ENCODE data around the gene LGI4. TPM values are rescaled to one million over a fixed set of nuclear protein-coding genes. Genes with fewer than 3 reads are reported as not detected.
A peak's percentile ranks its signal among the peaks of the same experiment; 100 is the strongest.

The LGI4 gene
- 0.34 TPM for polyA plus RNA-seq (2013, experiment 1 of 2)
- 0.49 TPM for polyA plus RNA-seq (2013, experiment 2 of 2)

DNA sequence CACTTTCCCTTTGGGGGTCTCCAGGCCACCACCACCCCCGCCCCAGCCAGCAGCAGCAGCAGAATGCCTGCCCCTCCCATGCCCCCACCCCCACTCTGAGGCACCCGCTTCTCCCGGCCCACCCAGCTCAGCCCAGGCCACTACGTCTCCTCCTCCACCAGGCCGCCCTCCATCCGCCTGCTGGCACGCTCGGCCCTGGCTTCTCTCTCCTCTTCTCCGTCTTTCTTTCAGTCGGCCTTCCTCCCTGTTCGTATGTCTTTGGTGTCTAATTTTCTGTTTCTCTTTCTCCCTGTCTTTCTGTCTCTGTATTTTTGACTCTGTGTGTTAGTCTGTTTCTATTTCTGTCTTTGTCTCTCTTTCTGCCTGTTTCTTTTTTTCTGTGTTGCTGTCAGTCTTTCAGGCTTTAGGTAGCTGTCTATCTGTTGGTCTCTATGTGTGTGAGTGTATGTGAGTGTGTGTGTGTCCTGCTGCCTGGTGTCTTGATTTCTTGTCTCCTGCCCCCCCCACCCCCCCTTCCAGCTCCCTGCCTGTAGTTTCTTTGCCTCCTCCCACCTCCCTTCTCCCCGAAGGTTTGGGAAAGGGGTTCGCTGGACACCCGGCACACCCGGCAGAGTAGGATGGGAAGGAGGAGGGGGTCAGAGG is at the start of gene LGI4:
Gene LGI4, minus strand, starts transcription at position 459 of the 642 bp plus-strand sequence. Its CDS starts 379 bp downstream, at position 80.
- Histone ChIP-seq H2BK15ac (replicated peaks; ENCODE audit: low read depth) (no peak within 1 kb of the TSS), H3K4ac (ENCODE audit: low read depth, low read length) (peak within 1 kb of the TSS; percentile 40), H2BK5ac (ENCODE audit: low read length) (no peak within 1 kb of the TSS), H3K36me3 (ENCODE audit: control insufficient read depth, insufficient read depth, low read length) (no peaks in the 10 kb centered on the region), H3K4me2 (ENCODE audit: low read length) (peak within 1 kb of the TSS; percentile 15), H3K79me2 (ENCODE audit: control insufficient read depth, insufficient read depth, low read length) (no peaks in the 10 kb centered on the region), H3K56ac (ENCODE audit: low read length) (peak within 1 kb of the TSS; percentile 59), H3K9ac (ENCODE audit: low read length) (peak within 1 kb of the TSS; percentile 18), H3K27me3 (ENCODE audit: insufficient read depth, low read length, poor library complexity) (no peaks in the 10 kb centered on the region), H3K4me1 (ENCODE audit: control insufficient read depth, low read depth, low read length) (no peaks in the 10 kb centered on the region), H4K8ac (ENCODE audit: low read depth, low read length) (no peak within 1 kb of the TSS), H4K5ac (ENCODE audit: low read length) (no peak within 1 kb of the TSS), H2BK120ac (ENCODE audit: low read depth, low read length) (no peak within 1 kb of the TSS), H3K79me1 (ENCODE audit: low read length) (no peaks in the 10 kb centered on the region), H3K4me3 (ENCODE audit: low read length) (no peak within 1 kb of the TSS), H3K23ac (ENCODE audit: low read length) (no peak within 1 kb of the TSS), H3K18ac (ENCODE audit: low read length) (peak within 1 kb of the TSS; percentile 29), H2AK5ac (ENCODE audit: low read length) (no peak within 1 kb of the TSS), H3K27ac (ENCODE audit: low read depth, low read length) (no peak within 1 kb of the TSS)
- no peak for DNase-seq
- no CpG with 5 or more reads among the region's 15 CpGs for WGBS (ENCODE audit: extremely low coverage, insufficient coverage, low lambda C conversion rate)

DNA sequence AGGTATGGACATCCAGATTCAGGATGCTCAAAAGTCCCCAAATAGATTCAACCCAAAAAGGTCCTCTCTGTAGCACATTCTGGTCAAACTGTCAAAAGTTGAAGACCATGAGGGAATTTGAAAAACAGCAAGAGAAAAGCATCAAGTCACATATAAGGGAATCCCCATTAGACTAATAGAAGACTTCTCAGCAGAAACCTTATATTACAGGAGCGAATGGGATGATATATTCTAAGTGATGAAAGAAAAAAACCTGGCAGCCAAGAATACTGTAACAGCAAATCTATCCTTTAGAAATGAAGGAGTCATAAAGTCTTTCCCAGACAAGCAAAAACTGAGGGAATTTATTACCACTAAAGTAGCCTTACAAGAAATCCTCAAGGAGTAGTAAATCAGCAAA is 49.4 kb upstream of the LGI4 start:
- no peak overlapping the region for H3K4me3 ChIP-seq (ENCODE audit: low read length)
- H3K56ac ChIP-seq (ENCODE audit: low read length) = no peak overlapping the region
- no peak overlapping the region for H2BK15ac ChIP-seq (replicated peaks; ENCODE audit: low read depth)
- H2AK5ac ChIP-seq (ENCODE audit: low read length) = no peak overlapping the region
- no peaks in the 10 kb centered on the region for H3K79me1 ChIP-seq (ENCODE audit: low read length)
- H3K27ac ChIP-seq (ENCODE audit: low read depth, low read length) = no peak overlapping the region
- no peak overlapping the region for H3K18ac ChIP-seq (ENCODE audit: low read length)
- no peak for DNase-seq
- no peak overlapping the region for H2BK5ac ChIP-seq (ENCODE audit: low read length)
- no peaks in the 10 kb centered on the region for H3K27me3 ChIP-seq (ENCODE audit: insufficient read depth, low read length, poor library complexity)
- no peaks in the 10 kb centered on the region for H3K36me3 ChIP-seq (ENCODE audit: control insufficient read depth, insufficient read depth, low read length)
- H4K8ac ChIP-seq (ENCODE audit: low read depth, low read length) = no peak overlapping the region
- no peak overlapping the region for H3K23ac ChIP-seq (ENCODE audit: low read length)
- H3K79me2 ChIP-seq (ENCODE audit: control insufficient read depth, insufficient read depth, low read length) = no peaks in the 10 kb centered on the region
- no peak overlapping the region for H3K4me2 ChIP-seq (ENCODE audit: low read length)
- H2BK120ac ChIP-seq (ENCODE audit: low read depth, low read length) = no peak overlapping the region
- H3K4ac ChIP-seq (ENCODE audit: low read depth, low read length) = no peak overlapping the region
- H4K5ac ChIP-seq (ENCODE audit: low read length) = no peak overlapping the region
- WGBS (ENCODE audit: extremely low coverage, insufficient coverage, low lambda C conversion rate) = no CpG with 5 or more reads among the region's 1 CpG
- H3K9ac ChIP-seq (ENCODE audit: low read length) = no peak overlapping the region
- no peaks in the 10 kb centered on the region for H3K4me1 ChIP-seq (ENCODE audit: control insufficient read depth, low read depth, low read length)

DNA sequence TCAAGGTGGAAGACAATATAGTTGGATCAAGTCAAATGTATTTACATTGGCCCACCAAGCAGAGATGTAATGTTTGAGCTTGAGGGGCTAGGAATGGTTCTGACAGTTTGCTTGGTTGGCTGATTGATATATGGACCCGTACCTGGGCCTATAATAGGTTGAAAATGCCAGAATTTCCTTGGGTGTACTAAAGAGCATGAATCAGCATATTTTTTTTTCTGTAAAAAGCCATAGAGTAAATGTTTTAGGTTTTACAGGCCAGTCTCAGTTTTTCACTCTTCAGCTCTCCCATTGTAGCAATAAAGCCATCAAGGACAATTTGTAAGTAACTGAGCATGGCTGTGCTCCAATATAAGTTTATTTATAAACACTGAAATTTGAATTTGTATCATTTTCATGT is 46.5 kb upstream of the LGI4 start:
- H4K5ac ChIP-seq (ENCODE audit: low read length) = no peak overlapping the region
- H2BK120ac ChIP-seq (ENCODE audit: low read depth, low read length) = no peak overlapping the region
- no peak for DNase-seq
- H3K36me3 ChIP-seq (ENCODE audit: control insufficient read depth, insufficient read depth, low read length) = no peaks in the 10 kb centered on the region
- no peaks in the 10 kb centered on the region for H3K79me2 ChIP-seq (ENCODE audit: control insufficient read depth, insufficient read depth, low read length)
- no peak overlapping the region for H3K4ac ChIP-seq (ENCODE audit: low read depth, low read length)
- no peaks in the 10 kb centered on the region for H3K4me1 ChIP-seq (ENCODE audit: control insufficient read depth, low read depth, low read length)
- H3K79me1 ChIP-seq (ENCODE audit: low read length) = no peaks in the 10 kb centered on the region
- no peak overlapping the region for H3K4me2 ChIP-seq (ENCODE audit: low read length)
- H3K27me3 ChIP-seq (ENCODE audit: insufficient read depth, low read length, poor library complexity) = no peaks in the 10 kb centered on the region
- no CpG with 5 or more reads among the region's 1 CpG for WGBS (ENCODE audit: extremely low coverage, insufficient coverage, low lambda C conversion rate)
- H3K9ac ChIP-seq (ENCODE audit: low read length) = no peak overlapping the region
- no peak overlapping the region for H3K56ac ChIP-seq (ENCODE audit: low read length)
- no peak overlapping the region for H3K23ac ChIP-seq (ENCODE audit: low read length)
- H3K27ac ChIP-seq (ENCODE audit: low read depth, low read length) = no peak overlapping the region
- no peak overlapping the region for H3K4me3 ChIP-seq (ENCODE audit: low read length)
- H3K18ac ChIP-seq (ENCODE audit: low read length) = no peak overlapping the region
- no peak overlapping the region for H2AK5ac ChIP-seq (ENCODE audit: low read length)
- H2BK5ac ChIP-seq (ENCODE audit: low read length) = no peak overlapping the region
- no peak overlapping the region for H2BK15ac ChIP-seq (replicated peaks; ENCODE audit: low read depth)
- H4K8ac ChIP-seq (ENCODE audit: low read depth, low read length) = no peak overlapping the region

DNA sequence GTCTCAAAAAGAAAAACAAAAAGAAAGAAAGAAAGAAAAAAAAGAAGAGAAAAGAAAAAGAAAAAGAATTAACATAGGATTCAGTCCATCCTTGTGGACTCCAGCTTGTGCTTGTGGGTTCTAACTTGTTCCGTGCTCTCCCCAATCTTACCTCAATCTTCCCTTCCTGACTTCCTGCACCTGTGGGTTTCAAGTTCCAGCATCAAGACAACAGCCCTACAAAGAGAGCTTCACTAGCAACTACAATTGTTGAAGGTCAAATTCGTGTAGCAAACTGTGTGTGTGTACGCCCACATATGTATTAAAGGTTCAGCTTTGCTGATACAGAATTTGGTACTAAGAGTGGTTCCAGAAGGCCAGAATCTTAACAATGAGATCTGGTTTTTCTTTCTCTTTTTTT is 45.0 kb upstream of the LGI4 start:
- no CpG with 5 or more reads among the region's 3 CpGs for WGBS (ENCODE audit: extremely low coverage, insufficient coverage, low lambda C conversion rate)
- Histone ChIP-seq H3K36me3 (ENCODE audit: control insufficient read depth, insufficient read depth, low read length) (no peaks in the 10 kb centered on the region), H4K5ac (ENCODE audit: low read length) (no peak overlapping the region), H3K27me3 (ENCODE audit: insufficient read depth, low read length, poor library complexity) (no peaks in the 10 kb centered on the region), H2BK15ac (replicated peaks; ENCODE audit: low read depth) (no peak overlapping the region), H3K9ac (ENCODE audit: low read length) (no peak overlapping the region), H3K27ac (ENCODE audit: low read depth, low read length) (no peak overlapping the region), H4K8ac (ENCODE audit: low read depth, low read length) (no peak overlapping the region), H3K23ac (ENCODE audit: low read length) (no peak overlapping the region), H2AK5ac (ENCODE audit: low read length) (no peak overlapping the region), H3K79me2 (ENCODE audit: control insufficient read depth, insufficient read depth, low read length) (no peaks in the 10 kb centered on the region), H3K56ac (ENCODE audit: low read length) (no peak overlapping the region), H3K79me1 (ENCODE audit: low read length) (no peaks in the 10 kb centered on the region), H3K4me1 (ENCODE audit: control insufficient read depth, low read depth, low read length) (no peaks in the 10 kb centered on the region), H3K4me3 (ENCODE audit: low read length) (no peak overlapping the region), H2BK5ac (ENCODE audit: low read length) (no peak overlapping the region), H2BK120ac (ENCODE audit: low read depth, low read length) (no peak overlapping the region), H3K4me2 (ENCODE audit: low read length) (no peak overlapping the region), H3K18ac (ENCODE audit: low read length) (no peak overlapping the region), H3K4ac (ENCODE audit: low read depth, low read length) (no peak overlapping the region)
- no peak for DNase-seq

DNA sequence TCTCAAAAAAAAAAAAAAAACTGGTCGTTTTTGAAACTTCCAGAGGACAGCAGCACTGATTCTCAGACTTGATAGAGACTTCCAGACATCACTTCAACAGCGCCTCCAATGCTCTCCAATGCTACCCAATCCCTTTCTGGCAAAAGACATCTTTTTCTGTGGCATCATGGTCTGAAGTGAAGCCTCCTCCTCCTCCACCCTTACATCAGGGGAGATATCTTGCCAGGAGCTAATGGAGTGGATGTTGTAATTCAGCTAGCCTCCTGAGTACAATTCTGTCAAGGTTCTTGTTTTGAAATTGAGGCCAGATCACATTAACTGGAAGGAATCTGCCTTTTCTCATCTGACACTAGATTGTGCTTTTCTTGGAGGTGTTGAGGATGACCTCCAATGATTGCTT is 43.8 kb upstream of the LGI4 start:
- Histone ChIP-seq H3K18ac (ENCODE audit: low read length) (no peak overlapping the region), H2BK5ac (ENCODE audit: low read length) (no peak overlapping the region), H3K27me3 (ENCODE audit: insufficient read depth, low read length, poor library complexity) (no peaks in the 10 kb centered on the region), H3K4me3 (ENCODE audit: low read length) (no peak overlapping the region), H2AK5ac (ENCODE audit: low read length) (no peak overlapping the region), H3K27ac (ENCODE audit: low read depth, low read length) (no peak overlapping the region), H3K23ac (ENCODE audit: low read length) (no peak overlapping the region), H4K5ac (ENCODE audit: low read length) (no peak overlapping the region), H3K4me2 (ENCODE audit: low read length) (no peak overlapping the region), H4K8ac (ENCODE audit: low read depth, low read length) (no peak overlapping the region), H3K4me1 (ENCODE audit: control insufficient read depth, low read depth, low read length) (no peaks in the 10 kb centered on the region), H2BK15ac (replicated peaks; ENCODE audit: low read depth) (no peak overlapping the region), H3K56ac (ENCODE audit: low read length) (no peak overlapping the region), H3K79me2 (ENCODE audit: control insufficient read depth, insufficient read depth, low read length) (no peaks in the 10 kb centered on the region), H2BK120ac (ENCODE audit: low read depth, low read length) (no peak overlapping the region), H3K4ac (ENCODE audit: low read depth, low read length) (no peak overlapping the region), H3K36me3 (ENCODE audit: control insufficient read depth, insufficient read depth, low read length) (no peaks in the 10 kb centered on the region), H3K79me1 (ENCODE audit: low read length) (no peaks in the 10 kb centered on the region), H3K9ac (ENCODE audit: low read length) (no peak overlapping the region)
- DNase-seq = no peak
- WGBS (ENCODE audit: extremely low coverage, insufficient coverage, low lambda C conversion rate) = no CpG with 5 or more reads among the region's 2 CpGs

All from mesendoderm (in vitro differentiated cells).